ENCODE measurements around the gene SPRR5.

GRCh38 chr1:152986578-152986977 lies 39.6 kb downstream of the SPRR5 start:
- TF ChIP-seq, protein P1, sequence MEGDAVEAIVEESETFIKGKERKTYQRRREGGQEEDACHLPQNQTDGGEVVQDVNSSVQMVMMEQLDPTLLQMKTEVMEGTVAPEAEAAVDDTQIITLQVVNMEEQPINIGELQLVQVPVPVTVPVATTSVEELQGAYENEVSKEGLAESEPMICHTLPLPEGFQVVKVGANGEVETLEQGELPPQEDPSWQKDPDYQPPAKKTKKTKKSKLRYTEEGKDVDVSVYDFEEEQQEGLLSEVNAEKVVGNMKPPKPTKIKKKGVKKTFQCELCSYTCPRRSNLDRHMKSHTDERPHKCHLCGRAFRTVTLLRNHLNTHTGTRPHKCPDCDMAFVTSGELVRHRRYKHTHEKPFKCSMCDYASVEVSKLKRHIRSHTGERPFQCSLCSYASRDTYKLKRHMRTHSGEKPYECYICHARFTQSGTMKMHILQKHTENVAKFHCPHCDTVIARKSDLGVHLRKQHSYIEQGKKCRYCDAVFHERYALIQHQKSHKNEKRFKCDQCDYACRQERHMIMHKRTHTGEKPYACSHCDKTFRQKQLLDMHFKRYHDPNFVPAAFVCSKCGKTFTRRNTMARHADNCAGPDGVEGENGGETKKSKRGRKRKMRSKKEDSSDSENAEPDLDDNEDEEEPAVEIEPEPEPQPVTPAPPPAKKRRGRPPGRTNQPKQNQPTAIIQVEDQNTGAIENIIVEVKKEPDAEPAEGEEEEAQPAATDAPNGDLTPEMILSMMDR (IDR thresholded peaks at IDR 0.05; ENCODE audit: low read depth, low read length, missing input control) = no peak
- TF ChIP-seq GABPA (IDR thresholded peaks at IDR 0.05 in 1 of 2, conservative IDR thresholded peaks at IDR 0.05 in 1 of 2) (no peak), JUND (IDR thresholded peaks at IDR 0.05) (no peak), SP1 (IDR thresholded peaks at IDR 0.05) (no peak), RAD21 (IDR thresholded peaks at IDR 0.05) (no peak), MAX (IDR thresholded peaks at IDR 0.05) (no peak), YY1 (IDR thresholded peaks at IDR 0.05) (no peak), ATF3 (IDR thresholded peaks at IDR 0.05) (no peak), EGR1 (IDR thresholded peaks at IDR 0.05; ENCODE audit: low read depth in 2 of 2) (no peak)

All from liver (tissue), 3 donors.